Measurements from ENCODE around the gene KCNMA1.
"Not testable (repeated sequence)": the region's sequence is repeated elsewhere in the genome, so short reads cannot be mapped to it uniquely, and the experiment has no call there.

Gene KCNMA1

GRCh38 chr10:77602913-77603533, 34.6 kb downstream of the KCNMA1 start:
- DNase-seq = no peak

- DNase-seq = no peak
Measured at GRCh38 chr10:77602231-77602912, 35.2 kb downstream of the KCNMA1 start.

- no peak for DNase-seq
Measured at GRCh38 chr10:77601488-77601887, 36.1 kb downstream of the KCNMA1 start.

GRCh38 chr10:77600640-77601039, 37.0 kb downstream of the KCNMA1 start:
- DNase-seq = no peak

- DNase-seq = no peak
Measured at GRCh38 chr10:77599651-77600050, 38.0 kb downstream of the KCNMA1 start.

GRCh38 chr10:77598606-77599005, 39.0 kb downstream of the KCNMA1 start:
- DNase-seq = no peak

- no peak for DNase-seq
Measured at GRCh38 chr10:77597560-77597959, 40.0 kb downstream of the KCNMA1 start.

- DNase-seq = no peak
Measured at GRCh38 chr10:77594471-77594783, 43.2 kb downstream of the KCNMA1 start.

GRCh38 chr10:77593771-77594470, 43.7 kb downstream of the KCNMA1 start:
- no peak for DNase-seq

GRCh38 chr10:77592946-77593636, 44.5 kb downstream of the KCNMA1 start:
- DNase-seq = no peak

- no peak for DNase-seq
Measured at GRCh38 chr10:77592510-77592909, 45.1 kb downstream of the KCNMA1 start.

GRCh38 chr10:77591238-77591880, 46.2 kb downstream of the KCNMA1 start:
- no peak for DNase-seq

GRCh38 chr10:77590344-77591237, 47.0 kb downstream of the KCNMA1 start:
- no peak for DNase-seq

- DNase-seq = not testable (repeated sequence)
Measured at GRCh38 chr10:77589703-77590102, 47.9 kb downstream of the KCNMA1 start.

- no peak for DNase-seq
Measured at GRCh38 chr10:77588886-77589285, 48.7 kb downstream of the KCNMA1 start.

GRCh38 chr10:77587416-77587790, 50.2 kb downstream of the KCNMA1 start:
- no peak for DNase-seq

- DNase-seq = no peak
Measured at GRCh38 chr10:77586719-77587415, 50.7 kb downstream of the KCNMA1 start.

GRCh38 chr10:77584938-77585337, 52.7 kb downstream of the KCNMA1 start:
- no peak for DNase-seq

- DNase-seq = no peak
Measured at GRCh38 chr10:77583527-77583926, 54.1 kb downstream of the KCNMA1 start.

GRCh38 chr10:77582710-77583115, 54.9 kb downstream of the KCNMA1 start:
- no peak for DNase-seq

- no peak for DNase-seq
Measured at GRCh38 chr10:77581738-77582137, 55.9 kb downstream of the KCNMA1 start.

- DNase-seq = no peak
Measured at GRCh38 chr10:77580482-77580881, 57.1 kb downstream of the KCNMA1 start.
